ENCODE results near the gene KLHL14.
"Not testable (repeated sequence)": the region's sequence is repeated elsewhere in the genome, so short reads cannot be mapped to it uniquely, and the experiment has no call there.

The KLHL14 gene, protein sequence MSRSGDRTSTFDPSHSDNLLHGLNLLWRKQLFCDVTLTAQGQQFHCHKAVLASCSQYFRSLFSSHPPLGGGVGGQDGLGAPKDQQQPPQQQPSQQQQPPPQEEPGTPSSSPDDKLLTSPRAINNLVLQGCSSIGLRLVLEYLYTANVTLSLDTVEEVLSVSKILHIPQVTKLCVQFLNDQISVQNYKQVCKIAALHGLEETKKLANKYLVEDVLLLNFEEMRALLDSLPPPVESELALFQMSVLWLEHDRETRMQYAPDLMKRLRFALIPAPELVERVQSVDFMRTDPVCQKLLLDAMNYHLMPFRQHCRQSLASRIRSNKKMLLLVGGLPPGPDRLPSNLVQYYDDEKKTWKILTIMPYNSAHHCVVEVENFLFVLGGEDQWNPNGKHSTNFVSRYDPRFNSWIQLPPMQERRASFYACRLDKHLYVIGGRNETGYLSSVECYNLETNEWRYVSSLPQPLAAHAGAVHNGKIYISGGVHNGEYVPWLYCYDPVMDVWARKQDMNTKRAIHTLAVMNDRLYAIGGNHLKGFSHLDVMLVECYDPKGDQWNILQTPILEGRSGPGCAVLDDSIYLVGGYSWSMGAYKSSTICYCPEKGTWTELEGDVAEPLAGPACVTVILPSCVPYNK

DNA sequence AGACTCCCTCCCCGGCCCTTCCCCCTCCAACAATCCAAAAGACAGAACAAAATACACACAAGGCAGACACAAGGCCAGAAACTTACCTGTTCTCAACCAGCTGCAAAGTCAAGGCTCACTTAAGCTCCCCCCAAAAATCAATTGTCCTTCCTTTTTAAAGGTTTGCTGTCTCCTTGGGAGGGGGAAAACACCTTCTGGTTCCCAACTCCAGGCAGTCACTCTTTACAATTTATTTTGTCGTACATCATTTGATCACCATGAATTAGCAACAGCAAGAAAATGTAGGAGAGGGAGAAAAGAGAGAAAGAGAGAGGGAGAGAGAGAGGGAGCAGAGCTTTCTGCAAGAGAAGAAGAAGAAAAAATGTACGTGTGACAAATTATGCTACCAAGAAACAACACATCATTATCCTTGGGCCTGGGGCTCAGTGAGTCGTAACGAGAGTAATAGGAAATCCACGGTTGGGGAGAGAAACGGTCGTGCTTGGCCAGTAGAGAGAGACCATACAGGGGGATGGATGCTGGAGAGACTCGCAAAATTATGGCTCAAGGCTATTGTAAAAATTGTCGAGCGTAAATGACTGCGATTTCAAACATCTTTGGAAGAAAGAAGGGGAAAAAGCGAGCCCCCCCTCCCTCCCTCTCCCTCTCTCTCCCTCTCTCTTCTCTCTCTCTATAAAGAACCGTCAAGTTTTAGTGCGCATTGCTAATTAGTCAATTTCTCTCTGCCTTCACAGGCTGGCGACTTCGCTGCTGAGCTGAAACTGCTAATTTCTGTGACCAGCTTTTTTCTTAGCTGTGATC, at the start of gene KLHL14:
TSS of gene KLHL14 (minus strand) at position 443 of the 801 bp plus-strand sequence. CDS start 2,432 bp downstream, outside the sequence.
- DNase-seq (ENCODE audit: low read depth, low spot score): no peak

DNA sequence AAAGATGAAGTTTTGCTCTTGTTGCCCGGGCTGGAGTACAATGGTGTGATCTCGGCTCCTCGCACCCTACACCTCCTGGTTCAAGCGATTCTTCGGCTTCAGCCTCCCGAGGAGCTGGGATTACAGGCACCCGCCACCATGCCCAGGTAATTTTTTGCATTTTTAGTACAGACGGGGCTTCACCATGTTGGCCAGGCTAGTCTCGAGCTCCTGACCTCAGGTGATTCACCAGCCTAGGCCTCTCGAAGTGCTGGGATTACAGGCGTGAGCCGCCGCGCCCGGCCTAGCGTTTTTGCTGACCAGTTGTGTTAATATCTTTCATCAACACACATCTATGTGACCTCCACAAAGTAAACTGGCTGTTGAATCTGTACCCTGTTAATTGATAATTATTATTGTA, 49.4 kb upstream of the KLHL14 start:
- no peak for DNase-seq (ENCODE audit: low read depth, low spot score)

DNA sequence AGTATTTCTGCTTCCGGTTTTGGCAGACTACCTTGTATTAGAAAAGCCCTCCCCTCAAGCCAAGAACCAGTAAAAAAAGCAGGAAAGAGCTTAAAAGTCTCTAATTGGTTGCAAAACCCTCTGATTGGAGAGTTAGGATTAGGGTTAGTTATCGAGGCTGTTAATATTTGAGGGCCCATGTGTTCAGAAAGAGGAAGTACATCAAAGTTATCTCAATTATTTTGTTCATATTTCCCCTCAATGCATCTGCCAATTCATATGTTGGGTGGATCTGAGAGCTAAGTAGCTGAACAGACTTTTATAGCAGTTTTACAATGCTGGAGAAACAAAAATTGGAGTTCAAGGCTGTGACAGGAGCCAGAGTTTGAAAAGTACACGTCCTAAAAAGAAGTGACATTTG, 43.1 kb upstream of the KLHL14 start:
- DNase-seq (ENCODE audit: low read depth, low spot score): no peak

DNA sequence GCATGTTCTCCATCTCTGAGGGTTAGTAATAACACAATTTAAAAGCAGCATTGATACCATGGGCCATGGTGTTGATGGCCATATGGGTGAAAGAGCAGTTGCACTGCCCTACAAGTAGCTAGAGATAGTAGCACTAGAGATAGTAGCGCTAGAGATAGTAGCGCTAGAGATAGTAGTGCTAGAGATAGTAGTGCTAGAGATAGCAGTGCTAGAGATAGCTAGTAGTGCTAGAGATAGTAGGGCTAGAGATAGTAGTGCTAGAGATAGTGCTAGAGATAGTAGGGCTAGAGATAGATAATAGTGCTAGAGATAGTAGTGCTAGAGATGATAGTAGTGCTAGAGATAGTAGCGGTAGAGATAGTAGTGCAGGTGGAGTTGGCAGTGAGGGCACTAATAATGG, 39.5 kb upstream of the KLHL14 start:
- DNase-seq (ENCODE audit: low read depth, low spot score): no peak

DNA sequence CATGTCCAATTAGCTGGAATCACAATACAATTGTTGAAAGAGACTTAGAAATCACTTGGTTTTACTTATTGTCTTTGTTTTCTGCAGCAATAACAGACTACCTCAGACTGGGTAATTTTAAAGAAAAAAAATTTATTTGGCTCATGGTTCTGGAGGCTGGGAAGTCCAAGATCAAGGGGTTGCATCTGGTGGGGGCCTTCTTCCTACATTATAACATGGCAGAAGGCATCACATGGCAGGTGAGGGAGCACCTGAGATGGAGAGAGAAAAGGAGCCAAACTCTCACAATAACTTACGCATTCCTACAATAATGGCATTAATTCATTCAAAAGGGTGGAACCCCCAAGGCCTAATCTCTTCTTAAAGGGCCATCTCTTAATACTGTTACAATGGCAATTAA, 37.5 kb upstream of the KLHL14 start:
- DNase-seq (ENCODE audit: low read depth, low spot score): no peak

DNA sequence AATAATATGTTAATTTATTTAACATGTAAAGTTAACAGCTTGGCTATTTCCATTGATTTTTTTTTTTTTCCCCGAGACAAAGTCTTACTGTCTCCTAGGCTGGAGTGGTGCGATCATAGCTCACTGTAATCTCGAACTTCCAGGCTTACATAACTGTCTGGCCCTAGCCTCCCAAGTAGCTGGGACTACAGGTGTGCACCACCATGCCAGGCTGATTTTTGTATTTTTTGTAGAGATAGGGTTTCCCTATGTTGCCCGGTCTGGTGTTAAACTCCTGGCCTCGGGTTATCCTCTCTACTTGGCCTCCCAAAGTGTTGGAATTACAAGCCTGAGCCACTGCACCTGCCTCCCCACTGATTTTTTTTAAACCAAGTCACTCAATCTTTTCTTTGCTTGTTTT, 32.5 kb upstream of the KLHL14 start:
- DNase-seq (ENCODE audit: low read depth, low spot score): no peak

DNA sequence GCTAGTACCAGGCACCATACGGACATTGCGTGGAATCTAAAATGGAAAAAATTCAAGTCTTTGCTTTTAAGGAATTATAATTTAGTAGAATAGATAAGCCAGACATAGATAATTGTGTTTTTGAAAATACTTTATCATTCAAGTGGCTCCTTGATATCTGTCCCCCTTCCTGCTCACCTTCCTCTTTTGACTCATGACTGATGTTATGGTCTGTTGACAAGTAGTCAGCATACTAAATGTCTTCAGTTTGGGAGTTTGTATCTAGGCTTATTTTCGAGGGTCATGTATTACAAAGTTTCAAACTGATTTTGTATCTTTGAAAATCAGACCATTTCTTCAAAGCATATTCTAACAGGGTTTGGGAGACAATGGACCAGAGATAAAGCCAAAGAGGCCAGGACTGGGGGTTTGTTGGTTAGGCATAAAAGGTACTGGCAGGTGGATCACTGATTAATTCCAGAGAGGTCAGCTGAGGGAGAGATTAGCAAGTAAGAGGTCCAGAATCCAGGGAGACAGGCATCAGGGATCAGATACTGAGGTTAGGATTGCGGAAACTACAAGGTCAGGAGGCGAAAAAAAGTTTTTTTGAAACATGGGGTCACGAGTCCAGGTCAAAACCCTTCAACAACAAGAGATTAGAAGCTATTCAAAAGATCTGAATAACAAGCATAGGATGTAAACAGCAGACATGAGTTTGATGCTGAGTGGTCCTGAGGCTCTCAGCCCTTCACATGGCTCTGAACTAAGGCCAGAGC, 31.5 kb upstream of the KLHL14 start:
- DNase-seq (ENCODE audit: low read depth, low spot score): no peak

DNA sequence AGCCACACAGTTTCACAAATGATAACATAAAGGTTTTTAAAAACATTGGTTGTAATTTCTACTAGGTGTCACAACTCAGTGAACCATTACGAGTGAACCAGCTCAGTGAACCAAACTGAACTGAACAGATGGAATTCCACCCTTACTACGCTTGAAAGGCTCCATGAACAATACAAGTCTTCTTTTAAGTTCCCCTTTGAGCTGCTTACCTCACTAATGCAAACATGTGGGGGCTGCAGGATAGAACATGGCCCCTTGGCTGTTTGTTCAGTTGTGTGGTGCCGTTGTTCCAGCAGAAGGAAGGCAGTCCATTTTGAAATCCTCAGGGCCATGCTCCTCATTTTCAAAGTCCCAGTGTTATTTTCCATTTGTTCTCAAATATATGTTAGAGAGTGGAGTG, 30.7 kb upstream of the KLHL14 start:
- DNase-seq (ENCODE audit: low read depth, low spot score): no peak

DNA sequence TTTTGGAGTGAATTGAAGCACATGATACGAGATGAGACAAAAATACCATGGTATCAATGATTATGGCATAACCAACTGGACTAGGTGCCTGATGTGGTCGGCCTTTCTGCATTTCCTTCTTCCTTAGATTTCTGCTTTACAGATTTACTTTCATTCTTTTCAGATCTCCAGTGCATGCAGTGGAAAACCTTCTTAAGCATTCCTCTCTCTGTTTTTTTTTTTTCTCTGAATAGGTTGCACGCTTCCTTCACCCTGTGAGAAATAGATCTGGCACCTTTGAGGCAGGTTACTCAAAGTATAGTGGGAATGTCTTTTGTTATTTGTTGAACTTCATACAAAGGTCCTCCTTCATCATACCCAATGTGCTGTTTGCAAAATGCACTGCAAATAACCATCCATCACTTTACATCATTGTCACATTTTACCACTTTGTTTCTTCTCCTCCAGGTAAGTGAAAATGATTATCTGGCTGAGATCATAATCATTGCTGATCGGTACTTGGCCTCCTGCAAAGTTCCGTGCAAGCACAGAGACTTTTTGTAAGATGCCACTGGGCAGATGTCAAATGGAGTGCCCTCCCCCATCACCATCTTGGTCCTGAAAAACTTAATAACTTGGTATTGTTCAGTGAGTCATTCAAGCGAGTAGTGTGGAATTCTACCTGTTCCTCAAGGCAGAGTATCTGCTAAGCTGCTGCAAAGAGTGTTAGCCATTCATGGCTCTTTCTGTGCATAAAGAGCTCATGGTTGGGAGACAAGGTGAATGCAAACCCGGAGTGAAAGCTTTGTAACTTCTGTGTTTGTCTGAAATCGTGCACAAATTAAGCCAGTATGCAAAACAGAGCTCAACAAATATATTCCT, 30.0 kb upstream of the KLHL14 start:
- no peak for DNase-seq (ENCODE audit: low read depth, low spot score)

DNA sequence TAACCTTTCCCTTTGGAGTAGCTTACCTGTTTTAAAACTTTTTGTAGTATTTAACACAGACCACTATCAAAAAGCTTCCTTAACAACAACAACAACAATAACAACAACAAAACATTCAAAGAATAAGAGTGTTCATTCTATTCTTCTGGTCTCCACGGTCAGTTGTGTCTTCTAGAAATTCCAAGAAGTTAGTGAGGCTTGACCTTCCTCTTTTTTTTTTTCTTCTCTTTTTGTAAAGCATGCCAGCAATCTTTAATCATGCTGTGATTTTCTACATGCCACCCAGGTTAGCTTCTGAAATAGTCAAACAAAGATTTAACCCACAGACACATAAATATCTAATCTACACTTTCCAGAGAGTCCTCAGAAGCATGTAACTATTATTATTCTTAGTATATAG, 28.4 kb upstream of the KLHL14 start:
- no peak for DNase-seq (ENCODE audit: low read depth, low spot score)

DNA sequence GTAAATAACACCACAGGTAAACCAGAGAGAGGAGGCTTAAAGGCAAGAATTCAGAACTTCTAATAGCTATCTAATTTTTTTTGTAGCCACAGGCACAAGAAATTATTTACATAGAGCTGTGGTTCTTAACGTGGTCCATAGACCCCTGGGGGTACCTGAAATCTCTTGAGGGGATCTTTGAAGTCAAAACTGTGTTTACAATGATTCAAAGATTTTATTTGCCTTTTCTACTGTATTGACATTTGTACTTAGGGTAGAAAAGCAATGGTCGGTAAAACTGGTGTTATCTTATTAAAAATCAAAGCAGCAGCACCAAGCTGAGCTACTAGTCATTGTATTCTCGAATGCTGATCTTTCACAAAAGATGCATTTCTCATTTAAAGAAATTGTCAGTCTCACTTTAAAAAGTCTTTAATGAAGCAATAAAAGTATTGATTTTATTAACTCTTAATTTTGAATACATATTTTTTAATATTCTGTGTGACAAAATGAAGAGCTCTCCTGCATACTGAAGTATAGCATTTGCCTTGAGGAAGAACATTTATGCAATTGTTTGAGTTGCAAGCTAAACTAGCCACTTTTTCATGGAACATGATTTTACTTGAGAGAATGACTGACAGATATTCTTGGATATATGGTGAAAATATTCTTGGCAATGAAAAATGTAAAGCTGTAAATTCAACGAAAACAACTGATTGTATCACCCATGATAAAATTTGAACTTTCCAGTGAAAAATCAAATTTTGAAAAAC, 25.6 kb upstream of the KLHL14 start:
- DNase-seq (ENCODE audit: low read depth, low spot score): no peak

DNA sequence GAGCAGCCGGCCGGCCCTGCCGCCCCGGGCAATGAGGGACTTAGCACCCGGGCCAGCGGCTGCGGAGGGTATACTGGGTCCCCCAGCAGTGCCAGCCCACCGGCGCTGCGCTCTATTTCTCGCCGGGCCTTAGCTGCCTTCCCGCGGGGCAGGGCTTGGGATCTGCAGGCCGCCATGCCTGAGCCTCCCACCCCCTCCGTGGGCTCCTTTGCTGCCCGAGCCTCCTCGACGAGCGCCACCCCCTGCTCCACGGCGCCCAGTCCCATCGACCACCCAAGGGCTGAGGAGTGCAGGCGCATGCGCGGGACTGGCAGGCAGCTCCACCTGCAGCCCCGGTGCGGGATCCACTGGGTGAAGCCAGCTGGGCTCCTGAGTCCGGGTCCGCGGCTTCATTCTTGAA, 21.8 kb upstream of the KLHL14 start:
- not testable (repeated sequence) for DNase-seq (ENCODE audit: low read depth, low spot score)

DNA sequence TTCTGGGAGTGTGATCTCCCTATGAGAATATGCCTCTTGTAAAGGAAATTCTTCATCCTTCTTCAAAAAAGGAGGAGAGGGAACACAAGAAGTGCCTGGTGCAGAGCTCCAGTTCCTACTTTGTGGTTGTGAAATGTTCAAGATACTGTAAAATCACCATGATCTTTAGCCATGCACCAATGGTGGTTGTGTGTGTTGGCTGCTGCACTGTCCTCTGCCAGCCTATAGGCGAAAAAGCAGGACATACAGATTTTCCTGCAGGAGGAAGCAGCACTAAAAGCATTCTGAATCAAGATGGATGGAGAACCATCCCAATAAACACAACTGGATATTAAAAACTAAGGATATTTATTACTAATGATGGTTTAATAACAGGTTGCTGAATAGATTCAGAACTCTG, 6.2 kb upstream of the KLHL14 start:
- DNase-seq (ENCODE audit: low read depth, low spot score): no peak

DNA sequence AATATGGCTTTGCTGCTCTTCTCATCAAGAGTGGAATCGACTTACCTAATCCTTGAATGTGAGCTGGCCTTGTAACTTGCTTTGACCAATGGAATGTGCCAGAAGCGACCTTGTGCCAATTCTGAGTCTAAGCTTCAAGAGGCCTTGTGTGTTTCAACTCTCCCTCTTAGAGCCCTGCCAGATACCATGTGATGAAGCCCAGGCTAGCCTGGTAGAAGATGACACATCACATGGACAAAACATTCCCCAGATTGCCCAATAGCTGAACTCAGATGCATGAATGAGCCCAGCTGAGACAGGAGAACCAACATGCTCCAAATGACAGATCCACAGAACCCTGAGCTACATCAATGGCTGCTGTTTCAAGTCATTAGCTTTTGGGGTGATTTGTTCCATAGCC, 4.2 kb upstream of the KLHL14 start:
- DNase-seq (ENCODE audit: low read depth, low spot score): no peak

DNA sequence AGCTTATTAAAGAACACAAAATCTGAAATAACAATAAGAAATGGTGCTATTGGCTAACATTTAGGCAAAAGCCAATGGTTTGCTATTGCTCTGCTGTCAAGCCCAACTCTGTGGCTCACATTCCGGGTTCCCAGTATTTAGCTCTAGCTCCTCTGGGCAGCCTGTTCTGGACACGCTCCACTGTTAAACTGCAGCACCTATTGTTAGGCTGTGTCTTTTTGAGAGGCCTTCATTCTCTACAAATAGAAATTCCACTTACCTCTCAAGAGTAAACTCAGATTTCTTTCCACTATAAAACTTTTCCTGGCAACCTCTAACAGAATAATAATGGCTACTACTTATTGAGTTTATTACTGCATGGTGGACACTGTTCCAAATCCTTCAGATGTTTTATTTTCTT, 3.7 kb upstream of the KLHL14 start:
- DNase-seq (ENCODE audit: low read depth, low spot score): no peak

DNA sequence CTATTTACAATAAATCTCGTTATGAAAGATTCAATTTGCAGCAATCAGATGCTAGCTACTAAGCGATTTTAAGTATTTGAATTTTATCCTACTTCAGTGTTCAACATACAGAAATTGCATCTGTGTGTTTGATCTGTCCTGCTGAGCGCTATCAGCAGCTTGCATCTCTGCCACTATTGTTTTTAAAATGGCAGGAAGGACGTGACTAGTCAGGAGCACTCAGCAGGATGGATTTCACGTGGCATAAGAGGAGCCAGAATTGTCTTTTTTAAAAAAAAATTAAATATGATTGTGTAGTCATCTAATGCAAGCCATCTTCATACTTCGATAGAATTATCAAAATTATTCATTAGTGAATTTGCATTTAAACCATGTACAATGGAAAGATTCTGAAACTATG, 2.8 kb upstream of the KLHL14 start:
- no peak for DNase-seq (ENCODE audit: low read depth, low spot score)

DNA sequence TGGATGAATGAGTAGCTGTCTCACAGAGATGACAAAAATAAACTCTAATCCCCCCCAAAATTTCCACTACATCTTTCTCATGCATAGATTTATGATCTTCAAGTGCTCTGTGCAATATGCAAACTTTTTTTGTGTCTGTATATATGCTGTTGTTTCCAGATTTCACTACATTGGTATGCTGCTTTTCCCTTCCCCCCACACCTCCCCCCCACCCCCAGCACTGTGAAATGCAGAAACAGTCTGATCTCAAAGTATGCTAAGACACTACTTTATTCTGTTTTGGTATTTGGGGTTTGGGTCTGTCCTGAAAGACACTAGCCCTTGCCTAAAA, 524 bp upstream of the KLHL14 start:
- no peak for DNase-seq (ENCODE audit: low read depth, low spot score)

DNA sequence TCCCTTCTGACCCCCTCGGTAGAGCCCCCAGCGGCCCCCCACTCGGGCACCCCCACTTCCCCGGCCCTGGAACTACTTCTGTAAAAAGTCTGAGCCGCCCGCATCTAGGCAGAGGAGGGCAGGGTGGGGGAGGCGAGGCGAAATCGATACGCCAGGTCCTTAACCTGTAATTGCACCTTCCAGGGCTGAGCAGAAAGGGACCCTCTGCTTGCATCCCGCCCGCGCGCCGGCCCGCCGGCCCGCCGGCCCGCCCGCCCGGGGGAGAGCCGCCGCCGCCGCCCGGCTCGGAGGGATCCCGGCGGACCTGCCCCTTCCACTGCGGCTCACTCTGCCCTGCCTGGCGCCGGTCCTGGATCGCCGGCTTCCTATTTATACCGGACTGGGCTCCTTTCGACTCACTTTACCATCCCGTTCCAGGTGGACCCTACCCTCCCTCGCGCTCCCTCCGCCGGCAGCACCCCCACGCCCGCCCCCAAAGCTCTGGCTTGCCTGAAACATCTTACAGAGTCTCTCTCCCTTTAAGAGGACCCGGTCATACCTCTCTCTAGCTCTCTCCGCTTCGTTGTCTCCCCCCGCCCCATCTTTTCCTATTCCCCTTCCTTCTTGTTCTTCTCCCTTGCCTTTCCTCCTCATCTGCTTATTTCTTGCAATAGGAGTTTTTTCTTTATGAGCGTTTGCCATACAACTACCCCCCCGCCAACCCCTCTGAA, 797 bp downstream of the KLHL14 start:
- no peak for DNase-seq (ENCODE audit: low read depth, low spot score)

DNA sequence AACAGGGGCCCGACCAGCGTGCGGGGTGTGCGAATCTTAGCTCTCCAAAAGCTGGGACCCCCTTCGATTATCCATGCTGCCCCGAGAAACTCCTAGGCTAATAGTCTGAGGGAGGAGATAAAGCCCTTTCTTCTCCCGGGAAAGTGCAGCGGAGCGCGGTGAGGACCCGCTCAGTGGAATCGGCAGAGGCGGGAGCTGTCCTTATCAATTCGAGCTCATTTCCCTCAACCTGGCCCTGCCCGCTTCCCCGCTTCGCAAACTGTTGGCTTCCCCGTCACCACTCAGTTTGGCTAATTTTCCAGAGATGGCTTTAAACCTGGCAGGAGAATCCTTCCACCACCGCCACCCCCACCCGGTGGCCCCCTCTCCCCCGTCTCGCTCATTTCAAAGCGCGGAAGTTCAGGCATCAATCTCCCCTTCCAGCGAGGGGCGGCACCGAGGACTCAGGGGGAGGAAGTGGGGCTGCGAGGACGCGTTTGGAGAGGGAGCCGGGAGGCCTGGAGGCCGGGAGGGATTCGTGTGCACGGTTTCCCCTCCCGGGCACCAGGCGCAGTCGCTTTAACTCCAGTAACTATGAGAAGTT, 1.6 kb downstream of the KLHL14 start:
- no peak for DNase-seq (ENCODE audit: low read depth, low spot score)
